ENCODE results near the gene AHRR.

Gene AHRR

GRCh38 chr5:417301-418161 is 96.0 kb downstream of the AHRR start:
- no peak for DNase-seq

DNA sequence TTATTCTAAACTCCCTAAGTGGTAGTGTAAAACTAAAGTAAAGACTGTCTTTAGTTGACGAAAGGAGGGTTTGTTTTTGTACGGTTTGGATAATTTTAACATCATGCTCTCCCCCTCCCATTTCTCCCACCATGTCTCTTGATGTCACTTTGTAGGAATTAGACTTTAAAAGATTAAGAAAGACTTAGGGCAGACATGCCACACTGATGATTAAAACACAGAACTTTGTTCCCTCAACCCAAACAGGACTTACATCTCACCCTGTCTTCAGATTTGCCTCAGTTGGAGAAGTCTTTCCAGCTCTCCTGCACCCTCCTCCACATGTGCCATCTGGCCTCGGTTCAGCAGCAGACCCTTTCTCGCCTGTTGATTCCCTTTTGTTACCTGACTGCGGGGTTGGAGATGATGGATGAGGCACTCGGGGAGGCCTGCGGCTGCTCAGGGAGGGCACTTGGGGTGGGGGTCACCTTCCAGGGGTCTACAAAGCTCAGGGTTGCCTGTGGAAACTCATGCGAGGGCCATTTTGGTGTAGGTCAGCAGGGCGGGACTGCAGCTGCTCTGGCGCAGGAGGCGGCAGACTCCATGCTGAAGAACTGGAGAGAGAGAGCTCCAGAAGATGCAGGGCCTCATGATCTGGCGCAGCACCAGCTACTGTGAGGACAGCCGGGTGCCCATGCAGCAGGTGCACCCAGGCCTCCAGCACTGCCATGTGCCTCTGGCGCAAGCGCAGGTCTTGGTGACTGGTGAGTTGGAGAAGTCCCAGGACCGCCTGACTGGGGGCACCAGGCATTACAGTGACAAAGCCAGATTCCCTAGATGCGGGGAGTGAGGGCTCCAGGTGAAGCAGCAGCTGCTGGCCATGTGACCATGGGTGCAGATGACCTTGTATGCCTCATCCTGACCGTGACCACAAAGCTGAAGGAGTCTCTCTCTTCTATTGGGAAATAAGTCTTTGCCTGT is 96.9 kb downstream of the AHRR start:
- DNase-seq: no peak

DNA sequence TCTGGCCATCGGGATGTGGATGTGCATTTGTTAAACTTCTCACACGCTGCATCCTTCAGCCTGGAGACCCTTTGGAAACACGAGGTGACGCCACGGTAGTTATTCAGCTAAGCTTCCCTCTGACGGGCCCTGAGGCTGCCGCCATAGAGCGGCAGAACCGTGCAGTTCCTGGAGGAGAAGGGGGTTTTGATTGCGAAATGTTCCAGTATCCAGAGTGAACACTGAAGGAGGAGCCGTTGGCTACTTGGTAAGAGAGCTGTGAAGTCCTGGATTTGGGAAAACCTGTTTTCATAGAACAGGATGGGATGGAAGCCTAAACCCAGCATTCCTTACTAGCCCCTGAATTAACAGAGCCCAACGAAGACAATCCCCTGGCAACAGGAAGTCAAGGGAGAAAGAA is 98.5 kb downstream of the AHRR start:
- no peak for DNase-seq

- DNase-seq: no peak
Measured at GRCh38 chr5:420632-421286, 99.2 kb downstream of the AHRR start.

- peak; percentile 46 for DNase-seq
Measured at GRCh38 chr5:421287-421880, 99.9 kb downstream of the AHRR start.

DNA sequence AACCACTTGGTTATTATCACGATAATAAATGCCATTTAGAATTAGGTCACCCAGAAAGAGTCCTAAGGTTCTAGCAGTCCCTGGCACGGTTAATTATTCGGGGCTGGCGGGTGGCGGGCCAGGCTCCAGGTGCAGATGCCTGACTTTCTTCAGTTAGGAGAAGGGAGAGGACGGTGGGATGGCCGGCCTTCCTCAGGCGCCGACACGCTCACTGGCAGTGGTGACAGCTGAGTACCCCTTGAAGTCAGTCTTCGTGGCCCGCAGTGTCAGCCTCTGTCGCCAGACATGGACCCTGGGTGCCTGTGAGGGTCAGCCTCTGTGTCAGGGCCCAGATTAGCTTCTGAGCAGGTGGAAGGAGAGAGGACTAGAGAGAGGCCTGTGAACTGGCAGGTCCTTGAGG is 100.4 kb downstream of the AHRR start:
- peak; percentile 48 for DNase-seq

DNA sequence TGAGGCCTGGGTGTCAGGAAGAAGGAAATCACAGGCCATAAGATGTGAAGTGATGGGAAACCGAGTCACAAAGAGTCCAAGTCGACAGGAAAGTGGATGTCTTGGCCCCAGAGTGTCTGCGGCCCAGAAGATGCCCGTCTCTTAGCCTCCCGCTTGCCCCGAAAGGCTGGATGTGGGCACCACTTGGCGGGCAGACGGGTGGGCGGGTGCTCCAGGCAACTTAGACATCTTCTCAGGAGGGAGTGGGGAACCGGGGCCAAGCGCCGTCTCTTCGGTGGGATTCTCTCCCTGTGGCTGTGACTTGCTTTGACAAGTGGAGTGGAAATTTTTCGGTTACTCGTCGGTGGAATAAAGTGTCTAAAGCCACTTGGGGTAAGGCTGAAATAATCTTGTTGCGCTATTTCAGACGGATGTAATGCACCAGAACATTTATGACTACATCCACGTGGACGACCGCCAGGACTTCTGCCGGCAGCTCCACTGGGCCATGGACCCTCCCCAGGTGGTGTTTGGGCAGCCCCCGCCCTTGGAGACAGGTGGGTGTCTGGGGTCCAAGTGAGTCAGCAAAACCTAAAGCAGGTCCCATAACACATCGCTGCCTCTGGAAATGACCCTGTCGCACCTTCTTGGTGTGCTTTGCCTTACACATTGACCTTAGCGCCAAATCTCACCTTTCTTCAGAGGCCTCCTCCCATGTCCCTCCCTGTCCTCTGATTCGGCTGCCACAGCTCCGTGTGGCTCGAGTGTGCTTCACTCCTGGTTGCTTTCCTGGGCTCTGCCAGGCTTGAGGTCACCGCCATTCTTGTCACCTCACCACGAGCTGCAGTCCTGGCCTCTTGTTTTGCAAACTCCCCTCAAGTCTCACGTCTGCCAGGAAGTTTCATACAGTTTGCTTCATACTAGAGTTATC is 101.1 kb downstream of the AHRR start:
- peak; percentile 36 for DNase-seq

GRCh38 chr5:423233-423565 is 101.7 kb downstream of the AHRR start:
- DNase-seq: no peak

- no peak for DNase-seq
Measured at GRCh38 chr5:423626-424261, 102.2 kb downstream of the AHRR start.

DNA sequence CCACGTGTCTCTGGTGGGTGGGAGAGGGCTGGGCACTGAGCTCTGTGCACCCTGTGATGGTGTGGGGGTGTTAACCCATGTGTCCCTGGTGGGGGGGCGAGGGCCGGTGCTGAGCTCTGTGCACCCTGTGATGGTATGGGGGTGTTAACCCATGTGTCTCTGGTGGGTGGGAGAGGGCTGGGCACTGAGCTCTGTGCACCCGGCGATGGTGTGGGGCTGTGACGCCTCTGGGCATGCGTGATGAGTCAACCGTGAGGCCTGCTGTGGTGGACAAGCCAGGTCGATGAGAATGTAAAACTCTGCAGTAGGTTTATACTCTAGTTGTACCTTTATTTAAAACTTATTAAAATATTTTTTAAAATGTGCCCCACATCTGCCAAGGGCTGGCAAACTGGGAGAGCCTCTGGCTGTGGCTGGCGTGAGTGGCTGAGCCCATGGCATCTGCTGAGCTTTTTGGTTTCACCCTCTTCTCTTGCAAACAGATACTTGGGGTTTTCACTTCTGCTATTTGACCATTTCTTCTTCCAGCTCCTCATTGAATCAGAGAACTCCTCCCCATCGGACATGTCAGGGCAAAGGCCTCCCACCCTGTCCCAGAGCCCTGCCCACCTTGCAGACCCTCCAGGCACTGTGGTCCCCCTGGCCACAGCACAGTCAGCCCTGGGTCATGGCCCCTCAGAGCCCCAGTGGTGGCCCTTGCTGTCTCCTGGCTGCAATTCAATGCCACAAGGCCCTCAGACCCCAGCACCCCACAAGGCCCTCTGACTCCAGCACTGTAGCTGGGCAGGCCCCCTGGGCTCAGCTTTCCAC is 103.0 kb downstream of the AHRR start:
- peak; percentile 63 for DNase-seq

DNA sequence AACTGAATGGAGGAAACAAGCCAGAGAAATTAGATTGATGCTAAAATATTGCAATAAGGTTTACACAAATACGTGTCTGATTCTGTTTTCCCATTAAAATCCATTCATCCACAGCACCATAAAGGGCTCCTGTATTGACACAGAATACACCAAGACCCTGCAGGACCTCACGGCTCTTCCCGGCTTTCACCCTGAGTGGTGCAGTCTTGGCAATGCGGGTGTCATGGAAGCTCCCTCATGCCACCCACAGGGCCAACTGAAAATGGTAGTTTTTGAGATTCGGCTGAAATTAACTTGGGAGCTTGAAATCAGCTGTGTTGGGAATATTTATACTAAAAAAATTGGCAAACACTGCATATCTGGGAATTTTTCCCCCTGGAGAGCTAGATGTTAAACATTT is 104.2 kb downstream of the AHRR start:
- peak; percentile 34 for DNase-seq

DNA sequence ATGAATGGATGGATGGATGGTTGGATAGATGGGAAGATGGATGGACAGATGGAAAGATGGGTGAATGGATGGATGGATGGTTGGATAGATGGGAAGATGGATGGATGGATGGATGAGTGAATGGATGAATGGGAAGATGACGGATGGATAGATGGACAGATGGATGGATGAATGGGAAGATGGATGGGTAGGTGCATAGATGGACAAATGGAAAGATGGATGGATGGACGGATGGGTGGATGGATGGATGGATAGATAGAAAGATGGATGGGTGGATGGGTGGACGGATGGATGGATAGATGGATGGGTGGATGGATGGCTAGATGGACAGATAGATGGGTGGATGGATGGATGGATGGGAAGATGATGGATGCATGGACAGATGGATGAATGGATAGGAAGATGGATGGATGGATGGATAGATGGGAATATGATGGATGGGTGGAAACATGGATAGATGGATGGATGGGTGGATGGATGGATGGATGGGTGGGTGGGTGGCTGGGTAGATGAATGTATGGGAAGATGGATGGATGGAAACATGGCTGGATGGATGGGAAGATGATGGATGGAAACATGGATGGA is 105.0 kb downstream of the AHRR start:
- no peak for DNase-seq

DNA sequence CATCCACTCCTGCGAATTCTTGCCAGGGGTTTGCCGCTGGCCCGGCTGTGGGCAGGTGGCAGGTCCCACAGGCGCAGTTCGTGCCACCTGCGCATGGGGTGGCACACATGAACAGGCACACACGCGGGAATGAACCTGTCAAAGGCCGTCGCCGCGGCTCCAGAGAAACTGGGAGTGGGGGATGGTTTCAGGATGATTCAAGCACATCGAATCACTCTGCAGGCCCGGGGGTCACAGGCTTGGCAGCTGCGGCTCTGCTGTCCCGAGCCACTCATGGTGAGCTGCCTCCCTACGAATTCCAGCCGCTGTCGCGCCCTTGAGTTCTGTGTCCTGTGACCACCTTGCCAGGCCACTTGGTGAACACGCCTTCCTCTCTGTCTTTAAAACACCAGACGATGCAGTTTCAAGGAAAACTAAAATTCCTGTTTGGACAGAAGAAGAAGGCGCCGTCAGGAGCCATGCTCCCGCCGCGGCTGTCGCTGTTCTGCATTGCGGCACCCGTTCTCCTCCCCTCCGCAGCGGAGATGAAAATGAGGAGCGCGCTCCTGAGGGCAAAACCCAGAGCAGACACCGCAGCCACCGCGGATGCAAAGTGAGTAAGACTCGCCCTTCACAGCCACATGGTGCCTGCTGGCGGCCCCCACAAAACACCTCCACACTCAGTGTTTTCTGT is 106.0 kb downstream of the AHRR start:
- peak; percentile 48 for DNase-seq

DNA sequence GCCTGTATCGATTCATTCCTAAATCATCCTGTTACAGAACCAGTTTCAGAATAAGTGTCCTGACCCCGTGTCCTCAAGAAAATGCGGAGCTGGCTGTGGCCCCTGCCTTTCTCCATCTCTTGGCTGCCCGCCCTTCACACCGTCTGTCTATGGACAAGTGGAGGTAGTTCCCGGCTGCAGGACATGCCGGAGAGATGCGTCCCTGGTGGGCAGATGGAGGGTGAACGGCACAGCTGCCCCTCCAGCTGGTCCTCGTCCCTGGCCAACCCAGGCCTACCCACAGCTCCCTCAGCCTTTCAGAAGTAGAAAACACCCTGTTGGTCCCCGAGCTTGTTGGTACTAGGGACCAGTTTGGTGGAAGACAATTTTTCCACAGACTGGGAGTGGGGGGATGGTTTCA is 106.7 kb downstream of the AHRR start:
- no peak for DNase-seq

- DNase-seq: no peak
Measured at GRCh38 chr5:428754-429452, 107.4 kb downstream of the AHRR start.

- DNase-seq: peak; percentile 51
Measured at GRCh38 chr5:429453-430188, 108.1 kb downstream of the AHRR start.

GRCh38 chr5:430214-430925 is 108.9 kb downstream of the AHRR start:
- DNase-seq: peak; percentile 40

Data from islet precursor cell (in vitro differentiated cells).